OCI-LY1 (cell line): Measurements from ENCODE around the gene COMMD1.

ENCODE experiments used
- H2AFZ ChIP-seq: fragments of 200-600 bp; sonication (generic), shearing (Covaris generic); 2 replicates; pipeline ENCODE4 v1.6.0; 2014; ENCODE audit warnings: antibody characterized with exemption, mild to moderate bottlenecking, low read length
- H3F3A ChIP-seq: fragments of 200-600 bp; sonication (generic), shearing (Covaris generic); 2 replicates; pipeline ENCODE4 v1.6.0; 2014; ENCODE audit warnings: mild to moderate bottlenecking, antibody characterized with exemption, low read length, moderate library complexity; ENCODE audit not compliant: insufficient read depth
- H3K27ac ChIP-seq: fragments of 200-600 bp; sonication (generic); 2 replicates; pipeline ENCODE4 v1.5.1; 2014; ENCODE audit warnings: low read length, mixed run types, mild to moderate bottlenecking, low read depth; ENCODE audit not compliant: poor library complexity, severe bottlenecking
- H3K27me3 ChIP-seq: fragments of 200-600 bp; sonication (generic); 2 replicates; pipeline ENCODE4 v1.6.0; 2014; ENCODE audit warnings: antibody characterized with exemption, mild to moderate bottlenecking, low read length, moderate library complexity; ENCODE audit not compliant: insufficient read depth
- H3K36me3 ChIP-seq: fragments of 200-600 bp; sonication (generic); 2 replicates; pipeline ENCODE4 v1.6.1; 2014; ENCODE audit warnings: mild to moderate bottlenecking, antibody characterized with exemption, low read length, moderate library complexity, mixed read lengths; ENCODE audit not compliant: insufficient read depth
- H3K4me1 ChIP-seq: fragments of 200-600 bp; sonication (generic); 2 replicates; pipeline ENCODE4 v1.5.1; 2014; ENCODE audit warnings: mild to moderate bottlenecking, low read length, moderate library complexity; ENCODE audit not compliant: insufficient read depth, severe bottlenecking
- H3K4me2 ChIP-seq: fragments of 200-600 bp; sonication (generic), shearing (Covaris generic); 2 replicates; pipeline ENCODE4 v1.6.1; 2014; ENCODE audit warnings: low read length
- H3K4me3 ChIP-seq: fragments of 200-600 bp; sonication (generic); 2 replicates; pipeline ENCODE4 v1.5.1; 2014; ENCODE audit warnings: low read length, low read depth, mild to moderate bottlenecking, mixed read lengths; ENCODE audit not compliant: poor library complexity, severe bottlenecking
- H3K79me2 ChIP-seq: fragments of 200-600 bp; shearing (Covaris generic); 2 replicates; pipeline ENCODE4 v1.6.1; 2016; ENCODE audit warnings: mixed run types, low read length, mixed read lengths; ENCODE audit not compliant: insufficient read depth
- H3K9ac ChIP-seq: fragments of 200-600 bp; sonication (generic), shearing (Covaris generic); 2 replicates; pipeline ENCODE4 v1.6.1; 2014; ENCODE audit warnings: mild to moderate bottlenecking, low read length, mixed read lengths
- H3K9me2 ChIP-seq: fragments of 200-600 bp; sonication (generic), shearing (Covaris generic); 2 replicates; pipeline ENCODE4 v1.6.1; 2014; ENCODE audit warnings: low read depth, mild to moderate bottlenecking, low read length, mixed read lengths
- H3K9me3 ChIP-seq: fragments of 200-600 bp; shearing (Covaris generic); 2 replicates; pipeline ENCODE4 v1.6.1; 2014; ENCODE audit warnings: low read length, mixed read lengths
- H4K20me1 ChIP-seq: fragments of 200-600 bp; sonication (generic), shearing (Covaris generic); 2 replicates; pipeline ENCODE4 v1.6.0; 2016; ENCODE audit warnings: mild to moderate bottlenecking, low read length; ENCODE audit not compliant: insufficient read depth
- EZH2 ChIP-seq: fragments of 200-600 bp; sonication (generic), shearing (Covaris generic); IDR thresholded peaks from 2 replicates; pipeline ENCODE4 v1.8.0; 2017; ENCODE audit warnings: borderline replicate concordance, mixed run types, mild to moderate bottlenecking, antibody characterized with exemption, low read length, moderate library complexity, mixed read lengths
- TF ChIP-seq, protein P1 (sequence below): fragments of 200-600 bp; sonication (generic), shearing (Covaris generic); IDR thresholded peaks from 2 replicates; pipeline ENCODE4 v1.5.1; 2017; ENCODE audit warnings: mild to moderate bottlenecking, antibody characterized with exemption, low read length, moderate library complexity, mixed read lengths

COMMD1 gene

DNA sequence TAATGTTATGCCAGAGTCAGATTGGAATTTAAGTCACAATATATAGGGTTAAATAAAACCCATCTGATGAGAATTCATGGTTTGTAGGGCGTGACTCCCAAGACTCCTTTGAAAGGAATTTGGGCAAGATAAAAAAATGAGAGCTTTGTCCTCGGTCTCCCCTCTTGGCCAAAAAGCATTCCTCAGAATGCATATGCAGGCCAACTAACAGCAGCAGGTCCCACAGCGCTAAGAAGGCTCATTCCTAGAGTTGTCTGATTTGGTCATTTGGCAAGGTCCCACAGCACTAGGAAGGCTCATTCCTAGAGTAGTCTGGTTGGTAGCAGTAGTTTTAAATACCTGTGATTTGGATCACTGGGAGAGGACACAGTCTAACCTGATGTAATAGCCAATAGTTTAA, 184.2 kb downstream of the COMMD1 start:
- no peaks in the 10 kb centered on the region for H3K9me2 ChIP-seq
- H3K79me2 ChIP-seq: no peaks in the 10 kb centered on the region
- no peaks in the 10 kb centered on the region; the same call in 1 of the 2 replicates for H3K9me3 ChIP-seq
- no peaks in the 10 kb centered on the region for H3K27me3 ChIP-seq
- H2AFZ ChIP-seq: no peak overlapping the region
- no peak overlapping the region for H3K4me3 ChIP-seq
- H3K4me1 ChIP-seq: peaks cover 4% of the 10 kb centered on the region
- no peak overlapping the region for H3K4me2 ChIP-seq
- H3F3A ChIP-seq: no peaks in the 10 kb centered on the region
- H4K20me1 ChIP-seq: no peaks in the 10 kb centered on the region
- H3K36me3 ChIP-seq: no peaks in the 10 kb centered on the region
- TF ChIP-seq EZH2: no peak
- TF ChIP-seq, protein P1, sequence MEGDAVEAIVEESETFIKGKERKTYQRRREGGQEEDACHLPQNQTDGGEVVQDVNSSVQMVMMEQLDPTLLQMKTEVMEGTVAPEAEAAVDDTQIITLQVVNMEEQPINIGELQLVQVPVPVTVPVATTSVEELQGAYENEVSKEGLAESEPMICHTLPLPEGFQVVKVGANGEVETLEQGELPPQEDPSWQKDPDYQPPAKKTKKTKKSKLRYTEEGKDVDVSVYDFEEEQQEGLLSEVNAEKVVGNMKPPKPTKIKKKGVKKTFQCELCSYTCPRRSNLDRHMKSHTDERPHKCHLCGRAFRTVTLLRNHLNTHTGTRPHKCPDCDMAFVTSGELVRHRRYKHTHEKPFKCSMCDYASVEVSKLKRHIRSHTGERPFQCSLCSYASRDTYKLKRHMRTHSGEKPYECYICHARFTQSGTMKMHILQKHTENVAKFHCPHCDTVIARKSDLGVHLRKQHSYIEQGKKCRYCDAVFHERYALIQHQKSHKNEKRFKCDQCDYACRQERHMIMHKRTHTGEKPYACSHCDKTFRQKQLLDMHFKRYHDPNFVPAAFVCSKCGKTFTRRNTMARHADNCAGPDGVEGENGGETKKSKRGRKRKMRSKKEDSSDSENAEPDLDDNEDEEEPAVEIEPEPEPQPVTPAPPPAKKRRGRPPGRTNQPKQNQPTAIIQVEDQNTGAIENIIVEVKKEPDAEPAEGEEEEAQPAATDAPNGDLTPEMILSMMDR: no peak
- H3K9ac ChIP-seq: no peak overlapping the region
- H3K27ac ChIP-seq: no peak overlapping the region

DNA sequence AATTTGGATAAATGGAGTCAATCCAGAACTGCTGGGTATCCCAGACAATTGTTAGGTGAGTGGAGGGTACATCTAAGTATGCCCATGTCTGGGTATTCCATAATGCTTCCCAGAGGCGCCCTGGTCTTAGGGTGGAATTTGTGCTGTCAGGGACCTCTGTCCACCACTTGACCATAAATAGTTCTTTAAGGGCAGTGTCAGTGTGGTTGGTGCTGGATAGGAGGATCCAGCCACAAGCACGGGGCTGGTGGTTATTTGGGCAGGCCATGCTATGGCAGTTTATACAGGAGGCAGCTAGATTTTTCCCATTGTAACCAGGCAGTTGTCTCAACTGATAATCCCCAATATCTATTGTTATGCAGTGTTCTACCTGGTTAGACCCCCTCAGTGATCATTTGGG, 186.0 kb downstream of the COMMD1 start:
- no peak for TF ChIP-seq EZH2
- TF ChIP-seq, protein P1: no peak
- Histone ChIP-seq H3K79me2 (no peaks in the 10 kb centered on the region), H2AFZ (no peak overlapping the region), H3K4me1 (no peaks in the 10 kb centered on the region), H3F3A (no peaks in the 10 kb centered on the region), H4K20me1 (no peaks in the 10 kb centered on the region), H3K27me3 (no peaks in the 10 kb centered on the region), H3K27ac (no peak overlapping the region), H3K4me2 (no peak overlapping the region), H3K36me3 (no peaks in the 10 kb centered on the region), H3K9me2 (no peaks in the 10 kb centered on the region), H3K4me3 (no peak overlapping the region), H3K9ac (no peak overlapping the region), H3K9me3 (no peaks in the 10 kb centered on the region)

DNA sequence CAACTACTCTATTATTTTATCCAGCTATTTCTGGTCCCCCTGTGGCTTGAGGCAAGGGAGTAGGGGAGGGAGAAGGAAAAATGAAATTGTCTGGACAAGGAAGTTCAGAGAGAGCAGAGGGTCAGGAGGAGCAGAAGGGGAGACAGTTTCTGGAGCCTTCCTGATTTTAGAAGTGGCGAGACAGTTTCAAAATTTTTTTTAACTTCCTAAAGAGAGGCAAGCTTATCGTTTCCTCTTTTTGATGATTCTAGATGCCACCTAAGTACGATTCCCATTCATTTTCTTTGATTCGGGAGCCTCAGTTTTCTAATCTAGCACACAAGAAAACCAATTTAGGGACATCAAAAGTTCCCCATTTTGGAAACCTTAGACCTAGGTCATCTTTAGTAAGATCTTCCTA, 193.6 kb downstream of the COMMD1 start:
- H2AFZ ChIP-seq: no peak overlapping the region
- peak overlapping the region; percentile 27; the same call in 1 of the 2 replicates for H3K9ac ChIP-seq
- peaks cover 37% of the 10 kb centered on the region for H3K4me1 ChIP-seq
- no peaks in the 10 kb centered on the region for H3K79me2 ChIP-seq
- no peaks in the 10 kb centered on the region for H3K36me3 ChIP-seq
- H3K27me3 ChIP-seq: no peaks in the 10 kb centered on the region
- no peaks in the 10 kb centered on the region for H3K9me3 ChIP-seq
- TF ChIP-seq EZH2: no peak
- TF ChIP-seq, protein P1: no peak
- no peaks in the 10 kb centered on the region for H3F3A ChIP-seq
- peak overlapping the region; percentile 73 for H3K27ac ChIP-seq
- H3K4me2 ChIP-seq: peak overlapping the region; percentile 53
- peak overlapping the region; percentile 14 for H3K4me3 ChIP-seq
- no peaks in the 10 kb centered on the region for H4K20me1 ChIP-seq
- no peaks in the 10 kb centered on the region for H3K9me2 ChIP-seq
